Left cardiac atrium (tissue), 4 donors: ENCODE measurements around the gene TRIM2. TPM values are rescaled to one million over a fixed set of nuclear protein-coding genes. Genes with fewer than 3 reads are reported as not detected.
A peak's percentile ranks its signal among the peaks of the same experiment; 100 is the strongest.
"Not testable (repeated sequence)": the region's sequence is repeated elsewhere in the genome, so short reads cannot be mapped to it uniquely, and the experiment has no call there.

ENCODE experiments used
- ATAC-seq, 2 donors: fragments of 200-7000 bp; cut with Tn5 transposase; one replicate each; pipeline ENCODE4 v1.9.1; 2020; ENCODE audit warnings: mild to moderate bottlenecking in 2 of 2, moderate library complexity in 2 of 2
- DNase-seq: peaks from one replicate; pipeline ENCODE4 v3.0.0-alpha.2; 2020
- intact Hi-C, 2 donors: fragments of 100-400 bp; cut with DNase I; formaldehyde crosslinking; loops; one replicate each; pipeline versions ENCODE4 v1.14.1 to v1.15.1; 2022 to 2023
- total RNA-seq, 2 donors: library from RNA; stranded (reverse); fragmentation: NEBNext Ultra II Directional; extraction: Animal tissue kit (Norgen Biotek cat#: 25700); gene quantifications; one replicate each; pipeline ENCODE4 v1.2.1, GENCODE V29; 2021
- donor health status: DM: no; HTN: yes; CAD: no.
- donor health status: DM: no; HTN: yes; CAD: no; lungs with severe emphysema.
- donor health status: DM: yes; HTN: yes; CAD: no.
- donor health status: Dilated cardiomyopathy.

The TRIM2 gene
- total RNA-seq, 2 donors from 2014 or later: 19.8 to 22.6 TPM

DNA sequence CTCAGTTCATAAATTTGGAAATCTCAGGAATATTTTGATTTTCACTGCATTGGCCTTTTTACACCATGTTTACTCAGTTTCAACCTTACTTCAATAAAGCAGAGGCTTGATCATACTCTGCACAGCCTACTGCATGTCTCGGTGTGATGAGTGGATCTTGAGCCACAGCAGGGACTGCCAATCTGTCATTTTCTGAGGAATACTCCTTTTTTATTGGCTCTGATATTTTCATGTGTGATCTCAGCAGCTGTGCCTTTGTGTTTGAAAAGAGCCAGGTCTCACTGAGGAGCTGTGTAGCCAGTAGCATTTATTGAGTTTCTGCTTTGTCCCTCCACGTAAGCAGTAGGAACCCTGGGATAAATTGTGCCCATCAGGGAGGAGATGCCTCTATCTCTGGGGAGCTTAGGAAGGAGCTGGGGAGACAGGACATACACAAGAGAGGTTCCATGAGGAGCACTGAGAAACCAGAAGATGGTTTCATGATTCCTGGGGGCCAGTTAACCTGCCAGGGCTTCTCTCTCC lies 18.9 kb upstream of the TRIM2 start:
- ATAC-seq: no peak
- intact Hi-C loops: no loop called here
- DNase-seq: no peak

DNA sequence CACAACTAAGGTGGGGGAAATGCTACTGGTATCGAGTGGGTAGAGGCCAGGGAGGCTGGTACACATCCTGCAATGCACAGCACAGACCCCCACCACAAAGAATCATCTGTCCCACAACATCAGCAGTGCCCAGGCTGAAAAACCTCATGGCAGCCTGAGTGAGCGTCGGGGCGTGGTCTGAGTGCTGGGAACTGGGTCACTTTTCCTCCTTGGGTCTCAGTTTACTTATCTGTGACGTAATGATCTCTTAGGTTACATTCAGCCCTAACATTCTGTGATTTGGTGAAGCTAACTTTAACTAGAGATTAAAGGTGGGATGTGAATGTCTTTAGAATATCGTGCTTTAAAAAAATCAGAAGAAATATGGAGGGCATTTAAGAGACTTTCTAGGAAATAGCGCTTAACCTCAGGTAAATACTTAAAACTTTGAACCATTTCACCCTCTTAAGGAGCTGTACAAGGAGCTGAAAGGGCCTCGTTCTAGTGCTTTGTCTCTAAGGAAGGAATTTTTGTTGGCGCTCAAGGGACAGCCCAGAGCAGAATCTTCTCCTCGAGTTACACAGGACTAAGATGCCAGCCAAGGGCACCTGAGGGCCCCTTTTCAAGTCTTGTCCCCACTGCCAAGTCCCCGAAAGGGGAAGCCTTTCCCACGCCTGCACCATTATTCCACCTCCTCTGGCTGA lies 18.1 kb upstream of the TRIM2 start:
- DNase-seq (no peak), ATAC-seq (no peak)
- intact Hi-C loops: no loop called here

DNA sequence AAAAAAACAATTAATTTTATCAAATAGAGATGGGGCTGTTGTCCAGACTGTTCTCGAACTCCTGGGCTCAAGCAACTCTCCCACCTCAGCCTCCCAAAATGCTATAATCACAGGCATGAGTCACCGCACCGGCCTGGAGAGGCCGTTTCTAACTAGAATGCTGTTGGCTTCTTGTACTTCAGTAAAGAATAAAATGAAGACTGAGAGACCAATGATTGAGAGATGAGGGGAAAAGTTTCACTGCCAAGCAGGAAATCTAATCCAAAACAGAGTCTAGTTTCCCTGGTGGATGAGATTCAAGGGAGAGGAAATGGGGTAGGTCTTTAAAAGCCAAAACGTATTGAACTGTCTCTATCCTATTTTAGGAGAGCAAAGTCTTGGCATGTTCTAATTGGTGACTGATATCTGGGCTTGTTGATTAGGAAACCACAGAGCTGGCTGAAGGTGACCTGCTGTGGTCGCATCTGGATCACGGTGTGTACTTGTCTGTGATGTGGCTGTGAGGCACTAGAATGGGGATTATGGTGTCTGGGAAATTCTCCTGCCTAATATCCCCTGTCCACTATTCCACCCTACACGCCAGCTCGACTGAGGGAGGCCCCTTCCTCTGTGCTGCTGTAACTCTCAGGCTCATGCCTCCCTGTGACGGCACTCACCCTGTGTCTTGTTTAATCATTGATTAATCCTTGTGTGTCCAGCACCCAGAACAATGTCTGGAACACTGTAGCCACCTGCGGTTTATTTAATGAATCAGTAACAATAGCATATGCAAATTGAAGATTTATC lies 15.0 kb upstream of the TRIM2 start:
- intact Hi-C loops: no loop called here
- DNase-seq (no peak), ATAC-seq (peak in 1 of 2 donors; percentile 72)

DNA sequence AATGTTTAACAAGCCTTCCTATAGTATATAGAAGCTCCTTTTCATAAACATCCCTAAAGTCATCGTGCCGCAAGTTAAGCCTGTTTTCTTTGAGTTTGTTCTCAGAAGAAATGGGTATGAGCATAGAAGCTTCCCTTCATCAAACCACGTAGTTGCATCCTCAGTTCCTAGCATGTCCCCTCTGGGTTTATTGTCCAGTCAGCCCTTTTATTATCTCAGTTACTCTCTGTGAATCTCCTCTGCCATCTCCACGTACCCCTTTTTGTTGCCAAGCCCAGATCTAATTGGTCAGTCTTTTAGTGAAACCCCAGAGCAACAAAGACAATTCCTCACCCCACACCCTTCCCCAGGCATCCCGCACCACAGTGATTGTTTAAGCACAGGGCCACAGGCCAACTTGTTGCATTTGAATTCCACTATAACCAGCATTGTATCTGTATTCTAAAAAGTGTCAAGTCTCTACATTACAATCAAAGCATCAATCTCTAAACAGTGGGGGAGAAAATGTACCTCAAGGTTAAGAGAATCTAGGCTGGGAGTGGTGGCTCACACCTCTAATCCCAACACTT lies 12.4 kb upstream of the TRIM2 start:
- ATAC-seq: no peak
- intact Hi-C loops: no loop called here
- no peak for DNase-seq

DNA sequence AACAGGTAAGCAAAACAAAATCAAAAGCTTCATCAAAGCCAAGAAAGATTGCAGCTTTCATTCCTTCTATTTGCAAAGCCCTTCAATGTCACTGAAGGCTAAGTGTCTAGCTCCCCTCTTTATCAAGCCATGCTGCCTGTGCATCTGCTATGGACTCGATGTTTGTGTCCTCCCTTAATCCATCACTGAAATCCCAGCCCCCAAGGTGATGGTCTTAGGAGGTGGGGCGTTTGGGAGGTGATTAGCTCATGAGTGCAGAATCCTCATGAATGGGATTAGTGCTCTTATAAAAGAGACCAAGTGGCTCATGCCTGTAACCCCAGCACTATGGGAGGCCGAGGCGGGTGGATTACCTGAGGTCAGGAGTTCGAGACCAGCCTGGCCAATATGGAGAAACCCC lies 6.9 kb upstream of the TRIM2 start:
- DNase-seq (no peak), ATAC-seq (no peak)
- intact Hi-C loops: no loop called here

DNA sequence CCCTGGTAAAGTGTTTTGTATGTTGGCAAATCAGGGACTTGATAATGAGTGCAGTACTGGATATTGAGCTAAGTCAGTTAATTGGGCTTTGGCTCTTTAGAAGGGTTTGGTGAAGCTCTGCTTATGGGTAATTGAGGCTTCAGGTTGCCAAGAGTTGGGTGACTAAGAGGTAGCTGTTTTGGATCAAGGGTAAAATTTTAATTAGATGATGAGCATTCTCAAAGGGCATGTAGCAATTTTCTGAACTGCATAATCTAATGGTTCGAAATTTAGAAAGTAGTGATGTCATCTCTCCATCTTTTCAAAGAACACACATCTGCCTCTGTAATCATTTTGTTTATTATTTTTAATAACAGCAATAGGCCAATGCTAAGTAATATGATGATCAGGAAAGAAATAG lies 5.5 kb upstream of the TRIM2 start:
- intact Hi-C loops: no loop called here
- no peak for DNase-seq
- ATAC-seq: no peak

DNA sequence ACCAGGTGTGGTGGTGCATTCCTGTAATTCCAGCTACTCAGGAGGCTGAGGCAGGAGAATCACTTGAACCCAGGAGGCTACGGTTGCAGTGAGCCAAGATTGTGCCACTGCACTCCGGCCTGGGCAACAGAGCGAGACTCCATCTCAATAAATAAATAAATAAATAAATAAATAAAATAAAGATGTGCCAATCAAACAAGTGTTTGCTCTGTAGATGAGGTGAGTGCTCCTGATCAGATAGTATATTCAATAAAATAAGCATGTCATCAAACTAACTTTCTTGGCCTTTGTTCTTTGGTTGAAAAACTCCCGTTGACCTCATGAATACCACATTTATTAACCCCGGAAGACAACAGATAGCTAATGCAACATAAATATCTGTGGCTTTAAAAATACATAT lies 497 bp upstream of the TRIM2 start:
- DNase-seq, ATAC-seq, intact Hi-C loops: not testable (repeated sequence)

DNA sequence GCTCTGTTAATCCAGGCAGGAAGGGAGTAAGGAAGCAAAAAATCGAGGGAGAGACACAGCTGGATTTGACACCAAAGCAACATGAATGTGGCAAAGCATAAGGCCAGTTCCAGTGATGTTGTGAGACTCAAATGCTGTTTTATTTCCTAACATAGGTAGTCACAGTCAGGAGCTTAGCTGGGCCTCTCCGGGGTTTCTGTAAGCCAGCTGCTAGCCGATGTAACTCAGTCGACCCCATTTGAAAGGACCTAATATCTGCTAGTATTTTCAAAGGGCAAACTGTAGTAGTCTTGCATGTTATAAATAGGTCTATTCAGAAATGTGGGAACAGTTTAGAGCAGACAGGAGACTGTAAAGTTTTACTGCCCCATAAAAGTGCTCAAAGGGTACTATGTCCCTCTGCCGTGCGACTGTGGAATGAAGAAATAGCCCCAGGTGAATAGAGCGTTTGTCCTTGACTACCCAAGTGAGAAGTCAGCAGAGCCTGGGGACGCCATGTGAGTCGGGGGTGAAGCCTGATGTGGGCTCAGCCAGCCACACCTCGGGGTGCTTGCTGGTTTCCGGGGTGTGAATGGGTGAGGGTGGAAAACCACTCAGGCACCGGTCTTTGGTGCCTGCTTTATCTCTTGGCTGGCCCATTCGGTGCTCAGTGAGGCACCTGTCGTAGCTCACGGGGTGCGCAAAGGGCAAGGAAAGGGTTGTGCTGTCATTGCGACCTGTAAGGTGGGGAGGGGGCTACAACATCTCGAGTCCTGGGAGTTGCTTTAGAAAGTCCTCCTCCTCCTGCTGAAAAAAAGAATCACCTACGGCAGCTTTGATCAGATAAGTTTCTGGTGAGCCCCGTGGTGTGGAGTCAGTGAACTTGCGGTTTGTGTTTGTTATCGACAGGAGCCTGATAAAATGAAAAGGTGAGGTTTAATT lies 745 bp downstream of the TRIM2 start:
- DNase-seq (no peak), ATAC-seq (peak; percentile 6 to 14)
- intact Hi-C loops: loop anchor here in 1 of 2 donors (5.0 kb wide), 1 partner anchor 112 kb away; no protein-coding TSS in a partner anchor

DNA sequence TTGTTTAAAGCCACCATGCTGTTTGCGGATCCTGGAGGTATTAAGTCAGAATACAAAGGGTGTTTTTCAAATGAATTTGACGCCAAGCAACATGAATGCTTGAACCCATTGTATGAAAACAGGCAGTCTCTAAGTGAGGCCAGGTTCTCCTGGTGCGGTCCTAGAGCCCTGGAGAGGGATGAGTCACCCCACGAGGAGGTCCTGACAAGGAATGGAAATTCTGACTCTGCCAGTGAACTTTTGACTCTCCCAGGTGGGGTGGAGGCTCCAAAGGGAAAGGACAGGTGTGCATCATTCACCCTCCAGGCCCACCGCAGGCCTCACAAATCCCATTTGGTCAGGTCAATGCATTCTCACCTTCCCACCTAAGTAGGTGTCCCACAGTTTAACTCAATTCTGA lies 1.5 kb downstream of the TRIM2 start:
- ATAC-seq: no peak
- intact Hi-C loops: loop anchor here (2.0 to 5.0 kb wide), 2 partner anchors 112 to 113 kb away; no protein-coding TSS in a partner anchor
- DNase-seq: no peak

DNA sequence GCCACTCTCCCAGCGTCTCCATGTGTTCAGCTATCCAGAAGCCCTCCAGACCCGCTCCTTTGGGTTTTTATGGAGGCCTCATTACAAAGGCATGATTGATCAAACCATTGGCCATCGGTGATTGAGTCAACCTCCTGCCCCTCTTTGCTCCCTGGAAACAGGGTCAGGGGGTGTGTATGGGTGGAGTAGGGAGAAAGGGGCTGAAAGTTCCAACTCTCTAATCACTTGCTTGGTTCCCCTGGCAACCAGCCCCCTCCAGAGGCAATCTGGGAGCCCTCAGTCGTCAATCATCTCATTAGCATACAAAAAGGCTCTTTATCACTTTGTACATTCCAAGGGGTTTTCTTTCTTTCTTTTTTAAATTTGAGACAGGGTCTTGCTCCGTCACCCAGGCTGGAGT lies 2.3 kb downstream of the TRIM2 start:
- no peak for DNase-seq
- intact Hi-C loops: loop anchor here (2.0 to 5.0 kb wide), 2 partner anchors 111 to 112 kb away; no protein-coding TSS in a partner anchor
- ATAC-seq: no peak

DNA sequence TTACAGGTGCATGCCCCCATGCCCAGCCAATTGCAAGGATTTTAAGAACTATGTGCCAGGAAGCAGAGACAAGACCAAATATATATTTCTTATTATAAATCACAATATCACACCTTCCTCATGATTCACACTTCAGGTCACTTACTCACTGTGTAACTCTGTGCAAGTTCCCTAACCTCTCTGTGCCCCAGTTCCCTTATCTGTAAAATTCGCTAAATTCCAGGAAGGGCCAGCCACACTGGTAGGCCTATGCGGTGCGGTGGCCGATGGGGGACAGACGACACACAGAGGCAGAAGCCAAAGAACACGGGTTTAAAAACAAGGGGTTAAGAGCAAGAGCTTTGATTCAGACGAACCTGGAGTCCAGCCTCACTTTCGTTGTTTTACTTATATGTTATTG lies 2.8 kb downstream of the TRIM2 start:
- no peak for DNase-seq
- intact Hi-C loops: loop anchor here (2.0 to 5.0 kb wide), 2 partner anchors 110 to 112 kb away; no protein-coding TSS in a partner anchor
- ATAC-seq: no peak

DNA sequence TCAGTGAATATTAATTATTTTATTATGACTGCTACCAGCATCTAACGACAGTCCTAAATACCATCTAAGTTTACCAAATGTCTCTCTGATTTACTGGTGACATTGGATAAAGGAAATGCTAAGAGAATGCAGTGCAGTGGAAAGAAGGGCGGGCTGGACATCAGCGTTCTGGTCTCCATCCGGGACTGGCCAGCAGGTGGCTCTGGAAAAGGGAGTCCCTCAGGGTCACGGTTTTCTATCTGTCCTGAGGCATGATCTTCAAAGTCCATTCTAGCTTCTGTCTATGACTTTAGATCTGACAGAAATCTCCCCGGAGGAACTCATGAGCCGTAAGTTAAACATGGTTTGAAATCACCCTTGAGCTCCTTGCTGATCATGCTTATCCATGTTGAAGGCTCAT lies 3.3 kb downstream of the TRIM2 start:
- intact Hi-C loops: loop anchor here (2.0 to 5.0 kb wide), 2 partner anchors 110 to 111 kb away; no protein-coding TSS in a partner anchor
- ATAC-seq: peak; percentile 68 to 73
- peak; percentile 61 for DNase-seq

DNA sequence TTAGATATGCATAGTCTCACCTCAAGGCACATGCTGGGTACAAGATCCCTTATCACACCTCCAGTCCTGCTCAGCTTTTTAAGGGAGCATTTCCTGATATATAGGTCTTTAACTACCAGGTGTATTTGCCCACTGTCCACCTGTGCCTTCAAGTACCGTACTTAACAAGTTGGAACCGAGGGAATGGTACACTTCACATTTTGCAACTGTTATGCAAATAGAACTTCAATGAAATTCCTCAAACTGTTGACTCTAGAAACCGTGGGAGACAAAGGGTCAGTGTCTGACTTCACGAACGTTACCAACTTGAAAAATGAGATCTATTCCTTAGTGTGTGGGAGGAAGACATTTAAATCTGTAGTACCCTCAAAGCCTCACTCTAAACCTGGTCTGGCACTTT lies 5.2 kb downstream of the TRIM2 start:
- ATAC-seq (no peak), DNase-seq (no peak)
- intact Hi-C loops: loop anchor here in 1 of 2 donors (5.0 kb wide), 1 partner anchor 108 kb away; no protein-coding TSS in a partner anchor

DNA sequence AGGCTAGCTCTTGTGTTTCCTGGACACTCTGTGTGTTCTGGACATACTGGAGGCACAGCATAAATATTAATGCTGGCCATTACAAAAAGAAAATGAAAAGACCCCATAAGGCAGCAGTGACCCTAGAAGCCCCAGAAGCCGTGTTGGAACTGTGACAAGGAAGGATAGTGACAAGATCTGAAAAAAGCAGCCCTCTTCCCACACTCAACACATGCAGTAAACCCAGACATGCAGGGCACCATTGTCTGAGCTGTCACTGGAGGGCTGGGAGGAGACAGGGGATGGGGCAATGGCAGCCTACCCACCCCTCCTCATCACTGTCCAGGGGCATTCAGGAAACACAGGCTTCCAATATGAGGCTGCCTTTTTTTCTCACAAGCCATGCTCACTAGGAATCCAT lies 6.5 kb downstream of the TRIM2 start:
- intact Hi-C loops: no loop called here
- DNase-seq (no peak), ATAC-seq (no peak)

DNA sequence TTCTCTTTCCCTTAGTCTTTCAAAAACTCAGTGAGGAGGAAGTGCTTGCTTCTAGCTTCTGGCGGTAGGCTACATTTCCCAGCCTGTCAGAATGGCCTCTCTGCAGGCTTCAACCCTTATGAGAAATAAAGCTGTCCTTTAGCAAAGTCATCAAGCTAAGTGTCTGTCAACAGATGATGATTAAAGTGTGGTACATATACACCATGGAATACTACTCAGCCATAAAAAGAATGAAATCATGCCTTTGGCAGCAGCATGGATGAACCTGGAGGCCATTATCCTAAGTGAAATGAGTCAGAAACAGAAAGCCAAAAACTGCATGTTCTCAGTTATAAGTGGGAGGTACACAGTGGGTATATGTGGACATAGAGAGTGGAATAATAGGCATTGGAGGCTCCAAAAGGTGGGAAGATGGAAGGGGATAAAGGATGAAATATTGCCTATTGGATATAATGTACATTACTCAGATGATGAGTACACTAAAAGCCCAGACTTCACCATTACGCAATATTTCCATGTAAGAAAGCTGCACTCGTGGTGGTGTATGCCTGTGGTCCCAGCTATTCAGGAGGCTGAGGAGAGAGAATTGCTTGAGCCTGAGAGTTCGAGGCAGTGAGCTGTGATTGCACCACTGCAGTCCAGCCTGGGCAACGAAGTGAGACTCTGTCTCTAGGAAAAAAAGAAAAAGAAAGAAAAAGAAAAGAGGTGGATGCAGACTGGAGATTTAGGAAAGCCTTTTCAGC lies 7.9 kb downstream of the TRIM2 start:
- no peak for ATAC-seq
- intact Hi-C loops: no loop called here
- no peak for DNase-seq

DNA sequence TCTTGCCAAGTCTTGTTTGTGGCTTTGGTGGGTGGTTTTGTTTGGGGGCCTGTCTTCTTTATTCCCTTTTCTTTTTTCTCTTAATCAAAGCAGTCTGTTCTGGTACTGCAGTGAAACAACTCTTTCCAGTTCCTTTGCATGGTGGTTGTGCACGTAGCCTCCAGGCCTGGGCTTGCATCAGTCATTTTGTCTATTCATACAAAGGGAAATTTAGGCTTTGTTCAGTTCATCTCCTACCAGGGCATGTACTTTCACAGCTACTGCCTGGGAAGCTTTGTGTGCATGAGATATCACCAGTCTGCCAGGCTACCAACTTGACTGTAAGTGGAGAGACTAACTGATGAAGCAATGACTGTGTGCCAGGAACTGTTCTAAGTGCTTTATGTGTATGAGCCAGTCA lies 8.5 kb downstream of the TRIM2 start:
- ATAC-seq (peak in 1 of 2 donors; percentile 71), DNase-seq (no peak)
- intact Hi-C loops: no loop called here

DNA sequence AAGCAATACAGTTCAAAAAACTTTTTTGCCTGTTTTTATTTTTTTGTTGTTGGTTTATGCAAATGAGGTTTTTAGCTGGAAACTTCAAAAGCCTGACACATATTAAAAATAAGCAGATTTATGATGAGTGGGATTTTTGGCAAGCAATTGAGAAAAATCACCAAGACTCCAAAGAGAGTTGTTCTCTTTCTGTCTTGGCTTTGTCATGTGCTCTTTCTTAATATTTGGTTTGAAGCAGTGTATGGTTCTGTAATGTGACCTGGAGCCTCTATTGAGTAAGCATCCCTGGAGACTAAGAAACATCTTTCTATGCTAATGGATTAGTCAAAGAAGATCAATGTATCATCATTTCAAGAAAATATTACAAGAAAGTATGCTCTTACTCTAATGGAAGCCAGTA lies 11.7 kb downstream of the TRIM2 start:
- DNase-seq (no peak), ATAC-seq (no peak)
- intact Hi-C loops: no loop called here

DNA sequence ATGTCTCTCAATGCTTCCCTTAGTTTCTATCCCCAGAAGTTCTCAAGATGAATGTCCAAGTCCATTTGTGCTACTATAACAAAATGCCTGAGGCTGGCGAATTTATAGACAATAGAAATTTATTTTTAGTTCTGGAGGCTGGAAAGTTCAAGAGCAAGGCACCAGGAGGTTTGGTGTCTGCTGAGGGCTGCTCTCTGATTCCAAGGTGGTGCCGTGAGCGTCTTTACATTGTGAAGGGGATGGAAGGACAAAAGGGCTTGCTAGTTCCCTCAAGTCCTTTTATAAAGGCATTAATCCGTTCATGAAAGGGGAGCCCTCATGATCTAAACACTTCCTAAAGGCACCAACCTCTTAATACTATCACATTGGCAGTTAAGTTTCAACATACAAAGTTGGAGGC lies 12.3 kb downstream of the TRIM2 start:
- intact Hi-C loops: no loop called here
- DNase-seq: no peak
- ATAC-seq: no peak
